ENCODE measurements around the gene BCL2. TPM values are rescaled to one million over a fixed set of nuclear protein-coding genes. Genes with fewer than 3 reads are reported as not detected.

The BCL2 gene
- polyA plus RNA-seq, 4 donors = 23.3 to 28.8 (median 27.1) TPM

- no peak for DNase-seq (ENCODE audit: low read depth in 4 of 4, low spot score in 3 of 4)
These were observed 170.3 kb downstream of the BCL2 start for GRCh38 chr18:63149302-63149587.

DNA sequence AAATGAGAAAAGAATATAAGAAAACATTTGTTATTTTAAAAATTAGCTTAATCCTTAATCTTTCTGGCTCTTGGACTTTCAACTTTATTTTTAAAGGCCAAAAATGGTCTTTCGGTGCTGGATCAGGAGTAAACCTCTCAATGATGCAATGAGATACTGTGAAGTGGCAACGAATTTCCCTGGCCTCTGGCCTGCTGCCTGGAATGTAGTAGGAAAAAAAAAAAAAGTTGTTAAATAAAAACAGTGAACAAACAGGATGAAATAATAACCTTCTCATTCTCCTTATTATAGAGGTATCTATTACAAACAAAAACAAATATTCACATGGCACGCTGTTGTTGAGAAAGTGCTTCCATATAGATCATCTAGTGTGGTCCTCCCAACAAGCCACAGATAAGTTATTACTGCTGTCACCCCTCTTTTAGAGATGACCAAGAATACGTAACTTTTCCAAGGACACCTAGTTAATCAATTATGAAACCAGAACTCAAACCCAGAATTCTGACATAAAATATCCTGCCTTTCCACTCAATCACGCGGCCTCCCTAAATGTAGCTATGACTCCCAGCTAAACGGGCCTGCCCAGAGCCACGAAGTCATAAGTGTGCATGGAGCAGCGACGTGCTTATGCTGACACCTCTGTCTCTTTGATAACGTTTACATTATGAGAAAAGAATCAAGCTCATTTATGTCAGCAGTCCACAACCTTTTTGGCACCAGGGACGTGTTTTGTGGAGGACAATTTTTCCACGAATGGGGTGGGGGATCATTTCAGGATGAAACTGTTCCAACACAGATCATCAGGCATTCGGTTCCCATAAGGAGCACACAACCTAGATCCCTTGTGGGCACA is 170.9 kb downstream of the BCL2 start:
- DNase-seq (ENCODE audit: low read depth in 4 of 4, low spot score in 3 of 4) = no peak

DNA sequence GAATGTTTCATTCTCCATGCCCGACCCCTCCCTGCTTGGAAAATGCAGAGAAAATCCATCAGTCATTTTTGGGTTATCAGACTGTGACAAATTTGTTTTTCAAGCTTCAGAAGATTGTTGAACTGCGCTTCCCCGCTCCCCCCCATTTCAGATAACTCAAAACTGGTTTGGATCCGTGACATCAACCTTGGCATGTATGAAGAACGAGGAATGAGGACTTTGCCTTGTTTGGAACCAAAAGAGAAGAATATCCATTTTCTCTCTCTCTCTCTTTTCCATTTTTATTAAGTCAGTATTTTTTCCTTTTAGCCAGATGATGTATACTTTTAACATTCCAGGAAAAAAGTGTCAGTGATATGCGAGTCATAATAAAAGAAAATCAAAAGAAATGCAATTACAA is 171.6 kb downstream of the BCL2 start:
- no peak for DNase-seq (ENCODE audit: low read depth in 4 of 4, low spot score in 3 of 4)

DNA sequence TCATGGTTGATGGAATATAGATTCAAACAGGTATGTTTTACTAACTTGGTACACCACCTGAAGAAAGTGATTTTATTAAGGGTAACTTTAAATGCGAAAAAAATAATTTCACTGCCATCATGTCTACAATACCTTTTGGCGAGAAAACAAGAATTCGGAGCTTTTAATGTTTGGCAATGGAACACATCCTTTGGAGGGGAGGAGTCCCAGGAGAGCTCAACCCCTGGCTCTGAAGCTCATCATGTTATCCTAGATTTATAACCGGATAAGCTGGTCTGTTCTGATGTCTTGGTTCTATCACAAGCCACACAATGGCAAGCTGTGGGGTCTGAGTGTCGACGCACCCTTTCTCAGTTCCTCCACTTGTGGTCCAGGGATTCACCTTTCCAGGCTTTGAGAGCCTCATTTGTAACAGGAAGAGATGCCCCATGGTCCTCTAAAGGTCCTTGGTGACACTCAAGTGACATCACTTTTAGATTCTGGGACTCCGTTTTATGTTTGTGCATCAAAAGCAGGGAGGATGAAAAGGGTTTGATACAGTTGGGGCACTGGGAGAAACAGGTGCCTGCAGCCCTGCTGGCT is 172.7 kb downstream of the BCL2 start:
- DNase-seq (ENCODE audit: low read depth in 4 of 4, low spot score in 3 of 4) = no peak

GRCh38 chr18:63145851-63146555 is 173.6 kb downstream of the BCL2 start:
- DNase-seq (ENCODE audit: low read depth in 4 of 4, low spot score in 3 of 4) = no peak

DNA sequence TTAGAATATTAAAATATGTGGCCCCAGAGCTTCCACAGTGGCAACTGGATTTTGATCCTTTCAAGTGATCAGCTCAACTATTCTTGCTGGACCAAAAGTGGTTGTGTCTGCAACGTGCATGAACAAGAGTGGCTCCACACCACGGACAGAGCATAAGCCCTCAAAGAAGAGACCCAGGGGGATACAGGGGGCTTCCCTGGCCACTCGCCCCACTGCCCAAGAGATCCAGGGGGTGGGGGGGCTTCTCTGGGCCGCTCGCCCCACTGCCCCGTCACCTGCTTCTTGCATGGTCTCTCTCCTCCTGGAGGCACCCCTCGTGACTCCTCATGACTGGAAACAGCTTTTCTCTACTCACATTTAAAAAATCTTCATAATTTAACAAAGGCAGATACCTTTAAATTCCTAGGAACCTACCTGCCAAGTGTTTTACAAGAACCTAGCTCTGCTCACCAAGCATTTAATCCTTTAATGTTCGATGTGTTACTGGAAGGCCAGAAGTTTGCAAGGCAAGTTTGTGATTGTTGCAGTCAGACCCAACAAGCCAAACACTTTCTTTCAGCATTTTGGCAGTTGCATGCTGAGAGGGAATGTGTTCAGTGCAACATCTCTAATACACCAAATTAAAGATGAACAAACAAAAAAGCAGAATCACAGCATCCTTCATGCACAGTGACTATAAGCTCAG is 174.3 kb downstream of the BCL2 start:
- no peak for DNase-seq (ENCODE audit: low read depth in 4 of 4, low spot score in 3 of 4)

- no peak for DNase-seq (ENCODE audit: low read depth in 4 of 4, low spot score in 3 of 4)
These were observed 174.8 kb downstream of the BCL2 start for GRCh38 chr18:63144748-63145147.

DNA sequence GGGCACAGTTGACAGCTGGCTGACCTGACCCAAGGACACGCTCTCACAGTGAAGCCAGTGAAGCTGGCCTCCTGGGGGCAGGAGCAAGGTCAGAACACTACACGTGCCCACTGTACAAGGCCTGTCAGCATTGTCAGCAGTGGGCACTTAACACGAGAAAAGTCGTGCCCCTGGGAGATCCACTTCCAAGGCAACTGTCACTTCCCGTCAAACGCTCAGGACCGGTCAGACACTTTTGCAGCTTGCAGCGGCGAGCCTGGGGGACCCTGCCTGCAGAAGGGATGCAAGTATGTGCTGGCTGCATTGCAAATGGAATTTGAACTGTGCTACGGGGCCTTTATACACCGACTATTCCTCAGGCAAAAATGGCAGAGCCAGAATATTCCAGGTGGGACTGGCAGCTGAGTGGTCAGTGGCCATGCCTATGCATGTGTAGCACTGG is 176.2 kb downstream of the BCL2 start:
- no peak for DNase-seq (ENCODE audit: low read depth in 4 of 4, low spot score in 3 of 4)

DNA sequence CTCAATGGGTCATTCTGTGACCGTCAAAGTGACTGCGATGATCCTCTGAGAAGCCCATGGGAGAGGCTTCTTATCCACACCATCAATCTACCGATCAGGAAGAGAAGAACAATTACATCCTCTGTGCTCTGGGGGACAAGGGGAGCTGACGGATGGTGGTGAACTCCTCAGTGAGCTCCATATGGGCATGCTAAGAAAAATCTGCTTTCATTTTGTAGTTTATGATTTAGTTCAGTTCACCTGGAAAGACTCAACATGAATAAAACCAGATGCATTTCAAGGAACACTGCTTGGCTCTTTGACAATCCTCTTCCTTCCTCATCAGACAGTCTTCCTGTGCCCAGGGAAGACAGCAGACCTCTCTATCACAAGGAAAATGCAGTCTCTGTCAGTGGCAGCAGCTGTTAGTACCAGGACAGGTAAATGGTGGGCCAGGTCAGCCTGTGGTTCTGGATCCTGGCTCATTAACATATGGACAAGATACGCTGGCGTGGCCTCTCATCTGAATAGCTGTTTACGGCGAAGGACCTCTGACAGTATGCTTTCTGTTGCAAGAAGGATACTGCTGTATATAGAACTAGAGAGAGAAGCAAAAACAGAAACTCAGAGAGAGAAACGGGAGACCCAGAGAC is 176.9 kb downstream of the BCL2 start:
- DNase-seq (ENCODE audit: low read depth in 4 of 4, low spot score in 3 of 4) = no peak

- no peak for DNase-seq (ENCODE audit: low read depth in 4 of 4, low spot score in 3 of 4)
These were observed 177.8 kb downstream of the BCL2 start for GRCh38 chr18:63141778-63142176.

DNA sequence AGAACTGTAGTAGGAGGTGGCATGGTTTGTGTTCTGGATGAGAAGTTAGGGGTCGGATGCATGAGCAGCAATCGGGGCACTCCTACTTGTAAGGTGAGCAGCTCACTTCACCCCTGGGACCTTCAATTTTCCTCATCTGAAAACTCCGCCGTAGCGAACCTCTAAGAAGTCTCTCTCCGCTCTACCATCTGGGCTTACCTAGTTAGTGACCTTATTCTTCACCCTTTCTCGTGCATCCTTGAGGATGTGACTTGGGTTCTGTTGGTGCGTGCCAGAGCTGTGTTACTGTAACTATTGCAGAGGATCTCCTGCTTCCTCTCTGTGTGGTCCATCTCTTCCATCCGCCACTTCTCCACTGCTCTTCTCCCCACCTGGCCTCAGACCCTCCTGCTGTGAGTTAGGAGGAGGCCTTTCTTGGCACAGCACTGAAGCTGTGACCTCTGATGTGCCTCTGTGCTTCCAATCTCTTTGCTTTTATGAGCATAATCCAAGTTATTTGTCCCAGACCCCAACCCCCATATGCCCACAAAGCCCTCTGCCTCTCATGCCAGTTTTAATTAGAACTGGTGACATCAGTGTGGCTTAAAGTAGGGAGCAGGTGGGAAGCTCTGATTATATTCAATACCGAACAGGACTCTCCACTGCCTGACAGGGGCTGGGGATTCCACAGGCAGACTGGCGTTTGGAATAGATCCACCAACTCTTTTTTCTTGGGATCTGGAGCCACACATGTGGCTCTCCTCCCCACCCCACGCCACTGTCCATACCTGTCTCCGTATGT is 178.4 kb downstream of the BCL2 start:
- no peak for DNase-seq (ENCODE audit: low read depth in 4 of 4, low spot score in 3 of 4)

- DNase-seq (ENCODE audit: low read depth in 4 of 4, low spot score in 3 of 4) = no peak
These were observed 179.5 kb downstream of the BCL2 start for GRCh38 chr18:63140038-63140450.

- DNase-seq (ENCODE audit: low read depth in 4 of 4, low spot score in 3 of 4) = peak in 1 of 4 donors; percentile 39
These were observed 180.9 kb downstream of the BCL2 start for GRCh38 chr18:63138436-63139340.

GRCh38 chr18:63137999-63138435 is 181.6 kb downstream of the BCL2 start:
- no peak for DNase-seq (ENCODE audit: low read depth in 4 of 4, low spot score in 3 of 4)

GRCh38 chr18:63135101-63135500 is 184.5 kb downstream of the BCL2 start:
- no peak for DNase-seq (ENCODE audit: low read depth in 4 of 4, low spot score in 3 of 4)

DNA sequence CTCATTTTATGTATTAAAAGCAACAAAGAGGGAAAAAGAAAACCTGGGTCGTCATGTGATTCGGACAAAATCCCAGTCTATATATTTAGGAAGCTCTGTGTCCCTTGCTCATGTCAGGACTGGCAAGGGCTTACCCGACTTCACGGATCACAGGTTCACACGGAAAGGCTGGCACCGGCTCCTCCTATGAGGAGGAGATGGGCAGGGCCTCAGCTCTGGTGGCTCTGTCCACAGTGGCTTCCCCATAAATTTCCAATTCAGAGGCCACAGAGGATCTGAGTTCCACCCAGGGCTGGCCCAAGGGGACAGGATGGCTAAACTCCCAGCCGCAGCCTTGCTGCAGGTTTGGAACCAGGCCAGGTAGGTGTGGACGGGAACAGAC is 186.8 kb downstream of the BCL2 start:
- no peak for DNase-seq (ENCODE audit: low read depth in 4 of 4, low spot score in 3 of 4)

GRCh38 chr18:63131959-63132818 is 187.4 kb downstream of the BCL2 start:
- no peak for DNase-seq (ENCODE audit: low read depth in 4 of 4, low spot score in 3 of 4)

Measured in right renal pelvis (tissue), 4 donors.